VCaP (cell line): Measurements from ENCODE around the gene CLEC2B.

Source experiments
- H3K27ac ChIP-seq: fragments of 450-650 bp; 2 replicates; pipeline ENCODE4 v1.5.1; 2017
- CTCF ChIP-seq: fragments of 450-650 bp; conservative IDR thresholded peaks from 2 replicates; pipeline ENCODE4 v1.5.1; 2017; ENCODE audit warnings: mild to moderate bottlenecking, moderate library complexity

CLEC2B gene

GRCh38 chr12:9808504-9808903, 60.6 kb downstream of the CLEC2B start:
- no peak overlapping the region for H3K27ac ChIP-seq
- no peak for TF ChIP-seq CTCF

- H3K27ac ChIP-seq: no peak overlapping the region
- no peak for TF ChIP-seq CTCF
Measured at GRCh38 chr12:9806714-9807113, 62.4 kb downstream of the CLEC2B start.

GRCh38 chr12:9805883-9806282, 63.3 kb downstream of the CLEC2B start:
- no peak for TF ChIP-seq CTCF
- H3K27ac ChIP-seq: no peak overlapping the region
